ENCODE data around the gene ITGA8. TPM values are rescaled to one million over a fixed set of nuclear protein-coding genes. Genes with fewer than 3 reads are reported as not detected.

ITGA8 gene
- total RNA-seq, 1 experiment from 2014 or later = not detected

DNA sequence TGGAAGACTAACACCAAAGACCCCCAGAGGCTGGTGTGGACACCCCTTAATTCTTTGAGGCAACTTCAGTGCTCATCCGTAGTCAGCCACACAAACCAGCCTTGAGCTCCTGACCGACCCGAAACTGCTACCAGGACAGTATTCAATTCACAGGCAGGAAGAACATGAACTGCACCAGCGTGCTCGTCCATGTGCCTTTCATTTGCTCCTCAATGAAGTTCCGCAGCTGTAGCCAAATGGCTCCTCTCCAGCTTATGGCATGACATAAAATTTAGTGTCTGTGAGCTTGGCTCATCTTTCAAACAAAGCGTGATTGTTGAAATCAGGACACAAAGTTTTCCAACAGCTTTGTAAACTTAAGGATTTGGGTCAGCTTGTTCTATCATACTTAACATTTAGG lies 204.5 kb downstream of the ITGA8 start:
- H3K36me3 Mint-ChIP-seq (ENCODE audit: insufficient read depth, unreplicated experiment) = no peaks in the 10 kb centered on the region
- no peak overlapping the region for H3K27ac Mint-ChIP-seq (ENCODE audit: low read depth, unreplicated experiment)
- POLR2A ChIA-PET = no interaction called here
- CTCF ChIA-PET = interaction anchor here (0.7 to 1.6 kb wide), 4 partner anchors 10 to 211 kb away, joined by 3 to 5 read pairs (median 4); no protein-coding TSS in a partner anchor
- intact Hi-C loops (cut with micrococcal nuclease) = no loop called here
- H3K9me3 Mint-ChIP-seq (ENCODE audit: unreplicated experiment) = no peaks in the 10 kb centered on the region
- DNase-seq (ENCODE audit: unreplicated experiment) = peak; percentile 6
- peaks cover 11% of the 10 kb centered on the region for H3K27me3 Mint-ChIP-seq (ENCODE audit: insufficient read depth, unreplicated experiment)
- no peak overlapping the region for H3K4me3 Mint-ChIP-seq (ENCODE audit: unreplicated experiment)
- no TSS peak for BruUV-seq (replicated peaks)
- TF ChIP-seq, protein P1, sequence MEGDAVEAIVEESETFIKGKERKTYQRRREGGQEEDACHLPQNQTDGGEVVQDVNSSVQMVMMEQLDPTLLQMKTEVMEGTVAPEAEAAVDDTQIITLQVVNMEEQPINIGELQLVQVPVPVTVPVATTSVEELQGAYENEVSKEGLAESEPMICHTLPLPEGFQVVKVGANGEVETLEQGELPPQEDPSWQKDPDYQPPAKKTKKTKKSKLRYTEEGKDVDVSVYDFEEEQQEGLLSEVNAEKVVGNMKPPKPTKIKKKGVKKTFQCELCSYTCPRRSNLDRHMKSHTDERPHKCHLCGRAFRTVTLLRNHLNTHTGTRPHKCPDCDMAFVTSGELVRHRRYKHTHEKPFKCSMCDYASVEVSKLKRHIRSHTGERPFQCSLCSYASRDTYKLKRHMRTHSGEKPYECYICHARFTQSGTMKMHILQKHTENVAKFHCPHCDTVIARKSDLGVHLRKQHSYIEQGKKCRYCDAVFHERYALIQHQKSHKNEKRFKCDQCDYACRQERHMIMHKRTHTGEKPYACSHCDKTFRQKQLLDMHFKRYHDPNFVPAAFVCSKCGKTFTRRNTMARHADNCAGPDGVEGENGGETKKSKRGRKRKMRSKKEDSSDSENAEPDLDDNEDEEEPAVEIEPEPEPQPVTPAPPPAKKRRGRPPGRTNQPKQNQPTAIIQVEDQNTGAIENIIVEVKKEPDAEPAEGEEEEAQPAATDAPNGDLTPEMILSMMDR (IDR thresholded peaks at IDR 0.05; ENCODE audit: unreplicated experiment) = no peak
- no peaks in the 10 kb centered on the region for H3K4me1 Mint-ChIP-seq (ENCODE audit: insufficient read depth, unreplicated experiment)

DNA sequence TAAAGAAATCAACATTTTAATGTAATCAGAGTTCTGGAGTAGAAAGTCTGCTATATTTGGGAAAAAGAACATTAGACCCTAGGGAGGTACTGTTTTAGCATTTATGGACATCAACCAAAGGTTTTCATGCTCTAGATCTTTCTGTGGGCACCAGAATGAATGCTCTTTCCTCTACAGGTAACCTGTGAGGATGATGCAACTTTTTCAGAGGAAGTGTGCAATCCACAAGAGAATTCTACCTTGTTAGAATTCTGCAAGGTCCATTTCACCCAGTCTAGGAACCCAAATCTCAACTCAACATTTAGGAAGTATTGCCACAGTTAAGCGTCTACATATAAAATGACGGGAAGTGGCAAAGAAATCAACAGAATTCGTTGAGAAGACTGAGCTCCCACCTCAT lies 208.8 kb downstream of the ITGA8 start:
- H3K27me3 Mint-ChIP-seq (ENCODE audit: insufficient read depth, unreplicated experiment) = peaks cover 32% of the 10 kb centered on the region
- no peaks in the 10 kb centered on the region for H3K36me3 Mint-ChIP-seq (ENCODE audit: insufficient read depth, unreplicated experiment)
- H3K4me3 Mint-ChIP-seq (ENCODE audit: unreplicated experiment) = no peak overlapping the region
- H3K27ac Mint-ChIP-seq (ENCODE audit: low read depth, unreplicated experiment) = no peak overlapping the region
- intact Hi-C loops (cut with micrococcal nuclease) = no loop called here
- H3K9me3 Mint-ChIP-seq (ENCODE audit: unreplicated experiment) = no peaks in the 10 kb centered on the region
- no peak for DNase-seq (ENCODE audit: unreplicated experiment)
- H3K4me1 Mint-ChIP-seq (ENCODE audit: insufficient read depth, unreplicated experiment) = no peaks in the 10 kb centered on the region
- ChIA-PET CTCF (no interaction called here), POLR2A (no interaction called here)
- TF ChIP-seq, protein P1 (IDR thresholded peaks at IDR 0.05; ENCODE audit: unreplicated experiment) = no peak
- no TSS peak for BruUV-seq (replicated peaks)

DNA sequence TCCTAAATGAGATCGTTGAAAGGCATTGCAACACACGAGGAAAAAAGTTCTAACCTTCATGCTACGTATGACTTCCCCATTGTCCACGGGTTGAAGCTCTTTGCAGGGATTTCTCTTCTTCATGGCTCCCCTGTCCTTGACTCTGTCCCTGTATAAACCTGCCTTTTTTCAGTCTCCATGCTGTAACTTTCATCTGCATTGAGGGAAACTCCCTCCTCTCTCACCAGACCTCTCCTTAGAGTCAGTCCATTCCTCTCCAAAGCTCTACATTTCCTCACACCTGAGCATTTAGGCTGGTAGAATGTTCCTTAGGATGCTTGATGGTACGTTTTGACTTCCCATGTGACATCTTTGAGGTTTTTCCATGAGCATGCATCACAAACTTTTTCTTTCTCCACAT lies 214.4 kb downstream of the ITGA8 start:
- intact Hi-C loops (cut with micrococcal nuclease) = no loop called here
- peaks cover 51% of the 10 kb centered on the region for H3K27me3 Mint-ChIP-seq (ENCODE audit: insufficient read depth, unreplicated experiment)
- DNase-seq (ENCODE audit: unreplicated experiment) = no peak
- POLR2A ChIA-PET = no interaction called here
- H3K27ac Mint-ChIP-seq (ENCODE audit: low read depth, unreplicated experiment) = no peak overlapping the region
- no TSS peak for BruUV-seq (replicated peaks)
- CTCF ChIA-PET = interaction anchor here (0.6 kb wide), 1 partner anchor 145 kb away, joined by 4 read pairs; no protein-coding TSS in a partner anchor
- H3K36me3 Mint-ChIP-seq (ENCODE audit: insufficient read depth, unreplicated experiment) = no peaks in the 10 kb centered on the region
- no peak overlapping the region for H3K4me3 Mint-ChIP-seq (ENCODE audit: unreplicated experiment)
- no peaks in the 10 kb centered on the region for H3K9me3 Mint-ChIP-seq (ENCODE audit: unreplicated experiment)
- no peaks in the 10 kb centered on the region for H3K4me1 Mint-ChIP-seq (ENCODE audit: insufficient read depth, unreplicated experiment)
- TF ChIP-seq, protein P1 (IDR thresholded peaks at IDR 0.05; ENCODE audit: unreplicated experiment) = no peak

DNA sequence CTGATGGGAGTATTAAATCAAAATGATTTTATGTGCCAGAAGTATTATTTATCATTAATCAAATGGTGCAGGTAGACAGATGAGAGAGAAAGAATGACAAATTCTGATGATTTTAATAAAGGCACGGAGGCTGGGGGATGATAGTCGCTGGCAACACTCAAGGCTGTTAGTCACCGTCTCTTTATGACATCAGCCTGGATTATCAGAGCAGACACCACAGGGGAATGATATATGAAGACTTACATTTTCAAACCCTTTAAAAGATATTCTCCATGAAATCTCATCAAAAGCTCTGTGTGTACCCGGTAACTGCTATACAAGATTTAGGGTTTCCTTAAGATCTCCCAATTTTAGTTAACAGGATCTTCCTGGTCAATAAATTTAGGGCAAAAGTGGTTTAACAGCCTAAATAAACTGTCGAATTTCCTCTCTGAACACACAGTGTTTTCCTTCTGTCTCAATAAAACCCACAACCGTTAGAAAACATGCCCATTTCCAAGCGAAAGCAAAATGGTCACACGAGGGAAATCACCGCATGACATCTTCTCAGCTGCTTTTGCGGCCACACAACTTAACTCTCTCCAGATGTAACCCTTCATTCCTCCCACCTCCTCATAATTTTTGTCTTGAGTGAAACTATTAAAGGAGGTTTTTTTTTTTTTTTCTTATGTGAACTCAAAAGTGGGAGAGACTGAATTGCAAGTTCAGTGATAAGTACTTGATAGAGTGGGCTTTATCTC lies 215.5 kb downstream of the ITGA8 start:
- H3K9me3 Mint-ChIP-seq (ENCODE audit: unreplicated experiment) = no peaks in the 10 kb centered on the region
- H3K27ac Mint-ChIP-seq (ENCODE audit: low read depth, unreplicated experiment) = no peak overlapping the region
- H3K4me3 Mint-ChIP-seq (ENCODE audit: unreplicated experiment) = no peak overlapping the region

More for the DNA sequence above, 215.5 kb downstream of the ITGA8 start:
- ChIA-PET CTCF (no interaction called here), POLR2A (no interaction called here)
- Mint-ChIP-seq H3K36me3 (ENCODE audit: insufficient read depth, unreplicated experiment) (no peaks in the 10 kb centered on the region), H3K27me3 (ENCODE audit: insufficient read depth, unreplicated experiment) (peaks cover 51% of the 10 kb centered on the region), H3K4me1 (ENCODE audit: insufficient read depth, unreplicated experiment) (no peaks in the 10 kb centered on the region)
- TF ChIP-seq, protein P1 (IDR thresholded peaks at IDR 0.05; ENCODE audit: unreplicated experiment) = no peak
- no TSS peak for BruUV-seq (replicated peaks)
- no peak for DNase-seq (ENCODE audit: unreplicated experiment)
- intact Hi-C loops (cut with micrococcal nuclease) = no loop called here

Data from MCF 10A (cell line).